ENCODE results near the gene PFKL. TPM values are rescaled to one million over a fixed set of nuclear protein-coding genes. Genes with fewer than 3 reads are reported as not detected.

Gene PFKL
- total RNA-seq, 4 donors from 2014 or later, result 185 to 288 (median 249) TPM

DNA sequence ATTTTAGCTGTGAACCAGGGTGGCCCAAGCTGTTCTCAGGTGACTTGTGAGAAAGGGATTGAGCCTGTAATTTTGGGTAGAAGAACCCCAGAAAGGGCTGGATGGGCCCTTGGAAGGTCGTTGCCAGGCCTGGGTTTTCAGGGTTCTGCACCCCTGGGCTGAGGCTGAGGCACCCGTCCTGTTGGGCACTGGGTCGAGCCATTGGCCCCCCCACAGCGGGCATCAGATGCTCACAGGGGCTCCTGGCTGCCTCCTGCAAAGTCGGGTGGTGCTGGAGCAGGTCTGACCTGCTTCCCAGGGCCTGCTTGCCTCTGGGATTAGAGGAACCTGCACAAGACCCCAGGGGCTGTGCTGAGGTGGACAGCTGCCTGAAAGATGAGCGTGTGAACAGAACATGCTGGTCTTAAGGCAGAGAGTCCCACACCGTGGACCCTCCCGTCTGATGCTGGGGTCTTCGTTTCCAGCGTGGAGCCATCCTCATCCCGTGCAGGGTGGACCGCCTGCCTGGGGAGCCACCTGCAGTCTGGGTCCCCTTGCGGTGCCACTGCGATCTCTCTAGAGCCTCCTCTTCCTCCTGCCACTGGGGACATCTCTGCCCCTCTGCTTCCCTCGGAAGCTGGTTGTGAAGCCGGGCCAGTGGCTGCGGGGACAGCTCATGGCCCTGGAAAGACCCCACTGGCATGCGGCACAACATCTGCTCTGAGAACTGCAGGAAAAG is 51.8 kb downstream of the PFKL start:
- DNase-seq, result no peak
- Histone ChIP-seq H3K27me3 (peaks cover 47% of the 10 kb centered on the region), H3K36me3 (no peaks in the 10 kb centered on the region), H3K4me1 (no peaks in the 10 kb centered on the region), H3K4me3 (no peak overlapping the region), H3K27ac (no peak overlapping the region), H3K9me3 (no peaks in the 10 kb centered on the region)
- TF ChIP-seq POLR2AphosphoS5 (IDR thresholded peaks at IDR 0.05) (no peak), CTCF (IDR thresholded peaks at IDR 0.05) (no peak), EP300 (IDR thresholded peaks at IDR 0.05; ENCODE audit: low read depth) (no peak), POLR2A (IDR thresholded peaks at IDR 0.05) (no peak)
- WGBS, 2 donors (ENCODE audit: low coverage in 1 of 2), result 88% methylated on average over 18 of the region's 18 CpGs; no CpG with 5 or more reads in 1 of the 2 donors
- in situ Hi-C loops (cut with MboI; ENCODE audit: low pct_ligation_motif_present in 1 of 4, low pct_unique_long_range_greater_than_20kb in 1 of 4, low sequenced_read_pairs in 3 of 4) (loop anchor here in 1 of 4 donors (25.0 kb wide), 1 partner anchor 89 kb away; the partner anchor contains the start of gene DNMT3L), intact Hi-C loops (cut with DNase I; ENCODE audit: low total_unique reads) (no loop called here)

GRCh38 chr21:44352253-44352860 is 52.5 kb downstream of the PFKL start:
- Histone ChIP-seq H3K36me3 (no peaks in the 10 kb centered on the region), H3K4me3 (no peak overlapping the region), H3K27ac (peak overlapping the region; percentile 2 to 52 (median 40)), H3K27me3 (peaks cover 47% of the 10 kb centered on the region), H3K9me3 (no peaks in the 10 kb centered on the region), H3K4me1 (no peaks in the 10 kb centered on the region)
- WGBS, 2 donors (ENCODE audit: low coverage in 1 of 2), result 70 to 81% methylated on average over 2 to 17 of the region's 17 CpGs
- TF ChIP-seq CTCF (IDR thresholded peaks at IDR 0.05) (no peak), POLR2AphosphoS5 (IDR thresholded peaks at IDR 0.05) (no peak), POLR2A (IDR thresholded peaks at IDR 0.05) (no peak), EP300 (IDR thresholded peaks at IDR 0.05; ENCODE audit: low read depth) (no peak)
- no peak for DNase-seq
- in situ Hi-C loops (cut with MboI; ENCODE audit: low pct_ligation_motif_present in 1 of 4, low pct_unique_long_range_greater_than_20kb in 1 of 4, low sequenced_read_pairs in 3 of 4), result loop anchor here in 1 of 4 donors (25.0 kb wide), 1 partner anchor 90 kb away; the partner anchor contains the start of gene DNMT3L
- intact Hi-C loops (cut with DNase I; ENCODE audit: low total_unique reads), result no loop called here

- Histone ChIP-seq H3K9me3 (no peaks in the 10 kb centered on the region), H3K27ac (peak within 1 kb of the TSS; percentile 48 to 62 (median 52)), H3K36me3 (no peaks in the 10 kb centered on the region), H3K4me3 (peak within 1 kb of the TSS in 1 of 4 donors; percentile 19), H3K27me3 (peaks cover 41% of the 10 kb centered on the region), H3K4me1 (no peaks in the 10 kb centered on the region)
- in situ Hi-C loops (cut with MboI; ENCODE audit: low pct_ligation_motif_present in 1 of 4, low pct_unique_long_range_greater_than_20kb in 1 of 4, low sequenced_read_pairs in 3 of 4) (loop anchor here in 1 of 4 donors (25.0 kb wide), 1 partner anchor 91 kb away; the partner anchor contains the start of gene DNMT3L), intact Hi-C loops (cut with DNase I; ENCODE audit: low total_unique reads) (no loop called here)
- TF ChIP-seq POLR2A (IDR thresholded peaks at IDR 0.05) (no peak), CTCF (IDR thresholded peaks at IDR 0.05) (no peak), EP300 (IDR thresholded peaks at IDR 0.05; ENCODE audit: low read depth) (no peak), POLR2AphosphoS5 (IDR thresholded peaks at IDR 0.05) (no peak)
- WGBS, 2 donors (ENCODE audit: low coverage in 1 of 2), result 58 to 59% methylated on average over 9 to 20 of the region's 21 CpGs
- peak; percentile 52 for DNase-seq
Observed at GRCh38 chr21:44353191-44353970, 53.5 kb downstream of the PFKL start, which contains the start of gene TRPM2. Gene TRPM2, plus strand, starts transcription at chr21:44353621. Its CDS starts 80 bp downstream, at chr21:44353701.
